Stimulated activated CD8-positive, alpha-beta memory T cell treated with anti-CD3 and anti-CD28 coated beads, Interleukin-7, amount 100 ng/mL, for 1 hour (primary cell): Measurements from ENCODE around the gene PRPF6.
"Not testable (repeated sequence)": the region's sequence is repeated elsewhere in the genome, so short reads cannot be mapped to it uniquely, and the experiment has no call there.

ENCODE experiments used
- DNase-seq, 2 donors: peaks; one replicate each; pipeline ENCODE4 v3.0.0-alpha.2; 2020; ENCODE audit warnings: low read depth in 2 of 2

The PRPF6 gene

DNA sequence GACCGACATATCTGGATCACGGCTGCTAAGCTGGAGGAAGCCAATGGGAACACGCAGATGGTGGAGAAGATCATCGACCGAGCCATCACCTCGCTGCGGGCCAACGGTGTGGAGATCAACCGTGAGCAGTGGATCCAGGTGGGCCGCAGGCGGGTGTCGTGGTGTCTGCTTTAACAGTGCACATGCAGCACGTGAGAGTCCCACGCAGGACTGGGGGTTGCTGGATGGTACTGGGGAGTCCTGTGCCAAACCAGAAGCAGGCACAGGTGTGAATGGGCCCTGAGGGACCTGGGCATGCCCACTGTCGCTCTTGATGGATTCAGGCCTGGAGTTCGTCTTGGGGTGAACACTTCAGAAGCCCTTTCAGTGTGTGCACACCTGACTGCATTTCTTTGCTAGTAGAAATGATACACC is 30.4 kb downstream of the PRPF6 start:
- DNase-seq: no peak

DNA sequence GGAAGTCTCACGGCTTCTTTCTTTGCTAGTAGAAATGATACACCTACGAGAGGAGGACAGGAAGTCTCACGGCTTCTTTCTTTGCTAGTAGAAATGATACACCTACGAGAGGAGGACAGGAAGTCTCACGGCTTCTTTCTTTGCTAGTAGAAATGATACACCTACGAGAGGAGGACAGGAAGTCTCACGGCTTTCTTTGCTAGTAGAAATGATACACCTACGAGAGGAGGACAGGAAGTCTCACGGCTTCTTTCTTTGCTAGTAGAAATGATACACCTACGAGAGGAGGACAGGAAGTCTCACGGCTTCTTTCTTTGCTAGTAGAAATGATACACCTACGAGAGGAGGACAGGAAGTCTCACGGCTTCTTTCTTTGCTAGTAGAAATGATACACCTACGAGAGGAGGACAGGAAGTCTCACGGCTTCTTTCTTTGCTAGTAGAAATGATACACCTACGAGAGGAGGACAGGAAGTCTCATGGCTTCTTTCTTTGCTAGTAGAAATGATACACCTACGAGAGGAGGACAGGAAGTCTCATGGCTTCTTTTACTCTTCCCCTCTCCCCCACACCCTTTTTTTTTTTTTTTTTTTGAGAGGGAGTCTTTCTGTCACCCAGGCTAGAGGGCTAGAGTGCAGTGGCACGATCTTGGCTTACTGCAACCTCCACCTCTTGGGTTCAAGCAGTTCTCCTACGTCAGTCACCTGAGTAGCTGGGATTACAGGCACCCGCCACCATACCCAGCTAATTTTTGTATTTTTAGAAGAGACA is 31.6 kb downstream of the PRPF6 start:
- DNase-seq: not testable (repeated sequence)

DNA sequence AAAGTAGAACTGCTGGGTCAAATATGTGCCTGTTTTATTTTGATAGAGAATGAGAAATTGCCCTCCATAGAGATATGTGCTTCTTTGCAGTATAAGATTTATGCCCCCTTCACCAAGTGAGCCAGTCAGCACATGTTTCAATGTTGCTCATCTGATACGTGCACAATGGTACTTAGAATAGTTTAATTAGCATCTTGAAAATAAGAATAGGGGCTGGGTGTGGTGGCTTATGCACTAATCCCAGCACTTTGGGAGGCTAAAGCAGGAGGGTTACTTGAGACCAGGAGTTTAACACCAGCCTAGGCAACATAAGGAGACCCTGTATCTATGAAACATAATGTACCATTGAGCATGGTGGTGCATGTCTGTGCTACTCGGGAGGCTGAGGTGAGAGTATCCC is 34.7 kb downstream of the PRPF6 start:
- no peak for DNase-seq

DNA sequence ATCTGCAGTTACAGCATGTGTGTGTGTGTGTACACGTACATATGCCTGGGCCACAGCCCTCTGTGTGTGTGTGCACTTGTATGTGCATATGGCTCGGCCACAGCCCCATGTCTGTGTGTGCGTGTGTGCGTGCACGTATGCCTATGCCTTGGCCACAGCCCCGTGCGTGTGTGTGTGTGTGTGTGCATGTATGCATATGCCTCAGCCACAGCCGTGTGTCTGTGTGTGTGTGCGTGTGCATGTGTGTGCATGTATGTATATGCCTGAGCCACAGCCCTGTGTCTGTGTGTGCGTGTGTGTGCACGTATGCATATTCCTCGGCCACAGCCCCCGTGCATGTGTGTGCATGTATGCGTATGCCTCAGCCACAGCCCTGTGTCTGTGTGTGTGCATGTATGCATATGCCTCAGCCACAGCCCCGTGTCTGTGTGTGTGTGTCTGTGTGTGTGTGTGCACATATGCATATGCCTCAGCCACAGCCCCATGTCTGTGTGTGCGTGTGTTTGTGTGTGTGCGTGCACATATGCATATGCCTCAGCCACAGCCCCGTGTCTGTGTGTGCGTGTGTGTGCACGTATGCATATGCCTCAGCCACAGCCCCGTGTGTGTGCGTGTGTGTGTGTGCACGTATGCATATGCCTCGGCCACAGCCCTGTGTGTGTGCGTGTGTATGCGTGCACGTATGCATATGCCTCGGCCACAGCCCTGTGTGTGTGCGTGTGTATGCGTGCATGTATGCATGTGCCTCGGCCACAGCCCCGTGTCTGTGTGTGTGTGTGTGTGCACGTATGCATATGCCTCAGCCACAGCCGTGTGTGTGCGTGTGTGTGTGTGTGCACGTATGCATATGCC is 40.4 kb downstream of the PRPF6 start:
- no peak for DNase-seq

DNA sequence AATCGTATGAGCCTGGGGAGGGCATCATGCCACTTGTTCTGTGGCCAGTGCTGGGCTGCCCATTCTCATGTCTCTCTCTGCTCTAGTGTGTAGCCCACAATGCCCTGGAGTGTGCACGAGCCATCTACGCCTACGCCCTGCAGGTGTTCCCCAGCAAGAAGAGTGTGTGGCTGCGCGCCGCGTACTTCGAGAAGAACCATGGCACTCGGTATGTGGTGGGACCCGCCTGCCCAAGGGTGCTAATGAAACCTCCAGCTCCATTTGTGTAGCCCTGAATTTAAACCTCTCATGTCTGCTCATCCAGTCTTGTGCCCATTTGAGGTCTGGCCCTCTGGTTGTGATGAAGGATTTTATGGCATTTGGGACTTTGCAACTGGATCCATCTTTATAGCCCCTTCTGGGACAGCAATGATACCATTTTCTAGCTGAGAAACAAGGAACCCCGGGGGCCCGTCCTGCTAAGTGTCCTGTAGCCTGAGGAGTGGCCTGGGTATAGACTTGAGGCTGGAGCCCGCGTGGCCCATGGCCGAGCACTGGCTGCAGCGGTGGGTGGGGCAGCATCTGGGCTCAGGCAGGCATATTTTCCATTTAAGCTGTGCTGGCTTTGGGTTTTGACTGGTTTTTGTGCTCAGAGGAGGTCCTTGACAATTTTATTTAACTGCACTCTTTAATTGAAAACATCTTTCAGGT is 41.9 kb downstream of the PRPF6 start:
- no peak for DNase-seq

DNA sequence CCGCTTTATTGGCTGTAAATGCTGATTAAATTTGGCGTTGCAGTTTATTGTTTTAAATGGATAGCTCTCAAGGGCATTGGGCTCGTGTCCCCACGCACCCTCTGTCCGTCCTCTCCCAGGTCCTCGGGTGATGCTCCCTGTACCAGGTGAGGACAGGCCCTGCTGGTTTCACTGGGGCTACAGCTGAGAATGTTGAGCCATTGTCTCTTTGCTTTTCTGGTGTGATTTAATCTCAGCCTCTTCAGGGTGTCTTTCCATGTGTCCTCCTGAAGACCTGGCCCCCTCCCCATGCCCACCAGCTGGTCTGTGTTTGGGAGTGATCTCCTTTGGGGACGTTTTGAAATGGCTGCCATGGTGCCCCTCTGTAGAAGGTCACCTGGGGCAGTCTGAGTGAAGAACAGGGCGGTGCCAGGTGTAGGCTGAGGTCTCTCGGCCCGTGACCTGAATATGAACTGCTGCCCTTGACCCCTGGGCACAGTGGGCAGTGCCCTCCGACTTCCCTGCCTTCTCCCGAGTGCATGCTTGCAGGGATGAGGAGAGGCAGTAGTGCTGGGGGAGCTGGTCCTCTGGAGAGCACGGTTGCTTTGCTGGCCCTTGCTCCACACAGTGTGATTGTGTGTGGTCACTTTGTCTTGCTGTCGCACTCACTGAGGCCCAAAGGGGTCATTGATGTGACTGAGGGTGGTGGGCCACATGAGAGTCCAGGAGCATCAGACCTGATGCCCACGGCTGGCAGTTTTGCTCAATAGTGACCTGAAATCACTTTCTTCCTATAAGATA is 42.6 kb downstream of the PRPF6 start:
- DNase-seq: no peak

DNA sequence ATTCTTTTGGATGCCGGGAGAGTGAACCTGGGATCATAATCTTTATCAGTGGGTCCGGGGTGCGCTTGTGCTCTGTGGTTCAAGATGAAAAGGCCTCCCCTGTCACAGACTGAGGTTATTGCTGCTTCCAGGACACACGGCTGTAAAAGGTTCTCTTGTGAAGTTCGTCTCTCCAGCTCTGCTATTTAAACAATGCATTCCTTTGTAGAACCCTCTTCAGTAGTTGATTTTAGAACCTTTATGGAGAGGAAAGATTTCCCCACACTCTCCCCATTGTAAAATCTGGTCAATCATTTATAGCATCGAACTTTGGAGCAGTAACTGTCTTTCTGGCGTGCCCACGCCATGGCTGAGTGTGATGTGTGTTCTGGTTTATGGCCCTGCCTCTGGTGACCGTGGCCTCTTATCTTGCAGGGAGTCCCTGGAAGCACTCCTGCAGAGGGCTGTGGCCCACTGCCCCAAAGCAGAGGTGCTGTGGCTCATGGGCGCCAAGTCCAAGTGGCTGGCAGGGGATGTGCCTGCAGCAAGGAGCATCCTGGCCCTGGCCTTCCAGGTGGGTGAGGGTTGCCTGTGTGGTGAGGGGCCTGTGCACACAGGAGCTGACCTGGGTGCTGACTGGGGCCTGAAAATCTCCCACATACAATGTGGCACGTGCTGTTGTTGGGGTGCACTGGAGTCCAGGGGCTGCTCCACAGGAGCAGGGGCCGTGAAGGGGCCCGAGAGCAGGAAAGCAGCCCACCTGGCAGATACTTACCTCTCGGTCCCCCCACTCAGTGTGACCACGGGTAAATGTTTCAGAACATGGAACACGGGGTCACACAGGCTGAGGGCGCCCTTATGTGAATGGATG is 43.4 kb downstream of the PRPF6 start:
- no peak for DNase-seq

DNA sequence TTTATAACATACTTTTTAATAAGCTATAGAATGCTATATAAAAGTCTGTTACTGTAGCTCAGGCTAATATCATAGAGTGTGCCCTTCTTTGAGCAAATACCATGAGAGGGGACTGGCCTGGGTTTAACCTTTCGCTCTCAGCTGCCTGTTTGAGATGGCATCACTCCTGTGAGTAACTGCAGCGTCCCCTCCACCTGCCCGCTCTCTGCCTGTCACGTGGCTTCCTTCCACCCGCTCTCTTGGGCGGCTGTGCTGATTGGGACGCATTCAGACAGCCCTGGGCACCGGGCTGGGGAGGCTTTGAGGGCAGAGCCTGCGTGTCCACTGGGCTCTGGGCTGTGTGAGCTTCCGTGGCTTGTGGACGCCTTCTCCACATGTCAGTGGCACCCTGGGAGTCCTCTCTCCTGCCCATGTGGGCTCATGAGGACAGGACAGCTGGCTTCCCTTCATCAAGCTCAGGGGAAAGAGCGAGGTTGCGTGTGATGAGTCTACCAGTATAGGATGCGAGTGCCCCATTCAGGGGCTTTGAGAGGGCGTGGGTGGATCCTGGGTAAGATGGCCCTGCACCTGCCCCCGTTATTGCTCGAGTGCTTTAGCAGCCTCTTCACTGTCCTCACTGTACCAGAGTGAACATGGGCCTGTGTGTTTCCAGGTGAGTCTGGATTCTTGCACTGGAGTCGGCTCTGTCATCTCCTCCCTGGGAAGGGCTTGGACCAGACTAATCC is 44.3 kb downstream of the PRPF6 start:
- no peak for DNase-seq

DNA sequence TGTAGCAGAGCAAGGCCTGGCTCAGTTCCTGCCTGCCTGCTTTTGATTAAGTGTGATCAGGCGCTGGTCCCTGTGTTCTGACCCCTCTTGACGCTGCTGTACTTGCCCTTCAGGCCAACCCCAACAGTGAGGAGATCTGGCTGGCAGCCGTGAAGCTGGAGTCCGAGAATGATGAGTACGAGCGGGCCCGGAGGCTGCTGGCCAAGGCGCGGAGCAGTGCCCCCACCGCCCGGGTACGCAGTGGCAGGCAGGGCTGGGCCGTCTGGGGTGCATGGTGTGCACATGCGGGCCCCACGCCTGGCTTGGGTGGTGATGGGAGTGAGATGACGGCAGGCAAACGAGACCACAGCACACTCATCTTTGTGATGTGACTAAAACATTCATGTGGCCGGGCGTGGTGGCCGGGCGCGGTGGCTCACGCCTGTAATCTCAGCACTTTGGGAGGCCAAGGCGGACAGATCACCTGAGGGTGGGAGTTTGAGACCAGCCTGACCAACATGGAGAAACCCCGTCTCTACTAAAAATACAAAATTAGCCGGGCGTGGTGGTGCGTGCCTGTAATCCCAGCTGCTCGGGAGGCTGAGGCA is 45.0 kb downstream of the PRPF6 start:
- DNase-seq: no peak

DNA sequence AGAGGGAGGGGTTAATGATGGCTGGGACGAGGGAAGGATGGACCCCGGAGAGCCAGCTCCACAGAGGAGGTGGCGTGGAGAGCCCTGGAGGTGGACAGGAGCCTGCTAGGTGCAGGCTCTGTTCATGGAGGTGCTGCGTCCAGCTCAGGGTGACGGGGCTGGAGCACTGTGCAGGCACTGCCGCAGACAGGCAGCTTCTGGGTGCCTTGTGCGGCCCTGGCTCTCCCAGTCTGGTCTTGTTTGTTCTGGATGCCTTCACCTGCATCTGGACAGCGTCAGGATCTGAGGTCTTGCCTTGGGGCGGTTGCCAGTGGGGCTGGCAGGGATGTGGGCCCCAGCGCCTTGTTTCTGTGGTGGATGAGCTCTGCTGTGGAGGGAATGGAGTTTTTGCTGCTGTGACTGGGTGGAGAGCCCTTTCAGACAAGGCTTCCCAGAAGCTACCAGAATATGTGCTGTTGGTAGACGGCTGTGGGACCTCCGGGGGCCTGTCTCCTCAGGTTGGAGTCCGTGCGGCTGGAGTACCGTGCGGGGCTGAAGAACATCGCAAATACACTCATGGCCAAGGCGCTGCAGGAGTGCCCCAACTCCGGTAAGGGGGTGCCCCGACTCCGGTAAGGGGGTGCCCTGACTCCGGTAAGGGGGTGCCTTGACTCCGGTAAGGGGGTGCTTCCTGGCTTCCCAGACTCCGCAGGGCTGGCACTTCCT is 47.2 kb downstream of the PRPF6 start:
- DNase-seq: no peak

DNA sequence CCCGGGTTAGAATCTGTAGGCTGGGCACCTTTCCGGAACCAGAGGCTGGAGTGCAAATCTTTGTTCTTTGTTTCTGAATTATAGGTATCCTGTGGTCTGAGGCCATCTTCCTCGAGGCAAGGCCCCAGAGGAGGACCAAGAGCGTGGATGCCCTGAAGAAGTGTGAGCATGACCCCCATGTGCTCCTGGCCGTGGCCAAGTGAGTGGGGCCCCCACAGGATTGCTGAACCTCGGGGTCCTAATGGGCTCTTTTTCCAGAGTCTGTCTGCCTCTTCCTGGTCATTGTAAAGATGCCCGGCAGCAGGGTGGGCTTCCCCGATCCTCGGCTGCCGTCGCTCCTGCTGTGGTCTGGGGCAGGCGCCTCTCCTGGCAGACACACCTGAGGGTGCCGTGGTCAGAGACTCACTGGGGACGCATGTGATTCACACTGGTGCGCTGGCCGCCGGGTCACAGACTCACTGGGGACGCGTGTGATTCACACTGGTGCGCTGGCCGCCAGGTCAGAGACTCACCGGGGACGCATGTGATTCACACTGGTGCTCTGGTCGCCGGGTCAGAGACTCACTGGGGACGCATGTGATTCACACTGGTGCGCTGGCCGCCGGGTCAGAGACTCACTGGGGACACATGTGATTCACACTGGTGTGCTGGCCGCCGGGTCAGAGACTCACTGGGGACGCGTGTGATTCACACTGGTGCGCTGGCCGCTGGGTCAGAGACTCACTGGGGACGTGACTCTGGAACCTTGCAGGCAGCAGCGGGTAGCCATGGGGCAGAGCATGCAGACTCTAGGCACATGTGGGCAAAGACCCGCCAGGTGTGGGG is 48.6 kb downstream of the PRPF6 start:
- DNase-seq: no peak

DNA sequence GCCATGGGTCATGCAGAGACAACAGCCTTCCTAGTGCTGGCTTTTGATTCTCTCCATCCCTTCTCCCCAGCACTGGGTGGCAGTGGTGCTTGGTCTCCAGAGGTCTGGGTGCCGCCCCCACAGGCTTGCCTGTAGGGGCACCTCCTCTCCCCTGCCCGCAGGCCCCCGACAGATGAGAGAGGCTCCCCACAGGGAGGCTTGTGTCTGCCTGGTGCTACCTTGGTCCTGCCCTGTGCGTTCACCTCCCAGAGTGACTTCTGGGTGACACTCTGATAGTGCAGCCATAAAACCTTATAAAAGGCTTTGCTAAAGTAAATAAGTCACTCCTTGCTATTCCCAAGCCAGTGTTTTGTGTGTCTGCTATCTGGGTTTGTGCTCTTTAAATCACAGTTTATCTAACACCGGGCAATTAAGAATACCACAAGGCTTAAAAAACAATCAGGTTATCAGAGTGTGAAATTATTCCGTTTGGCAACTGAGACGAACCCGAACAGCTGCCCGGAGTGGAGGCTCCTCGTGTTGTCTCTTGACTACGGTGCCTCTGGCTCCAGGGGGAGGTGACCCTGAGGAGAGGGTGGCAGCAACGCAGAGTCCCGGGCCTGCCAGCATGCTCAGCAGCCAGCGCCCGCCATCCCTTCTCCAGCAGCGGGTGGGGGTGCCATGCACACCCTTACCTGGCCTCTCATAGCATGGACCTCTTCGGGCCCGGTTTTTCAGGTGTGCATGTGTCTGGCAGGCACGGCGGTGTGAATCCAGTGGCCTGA is 49.6 kb downstream of the PRPF6 start:
- no peak for DNase-seq

DNA sequence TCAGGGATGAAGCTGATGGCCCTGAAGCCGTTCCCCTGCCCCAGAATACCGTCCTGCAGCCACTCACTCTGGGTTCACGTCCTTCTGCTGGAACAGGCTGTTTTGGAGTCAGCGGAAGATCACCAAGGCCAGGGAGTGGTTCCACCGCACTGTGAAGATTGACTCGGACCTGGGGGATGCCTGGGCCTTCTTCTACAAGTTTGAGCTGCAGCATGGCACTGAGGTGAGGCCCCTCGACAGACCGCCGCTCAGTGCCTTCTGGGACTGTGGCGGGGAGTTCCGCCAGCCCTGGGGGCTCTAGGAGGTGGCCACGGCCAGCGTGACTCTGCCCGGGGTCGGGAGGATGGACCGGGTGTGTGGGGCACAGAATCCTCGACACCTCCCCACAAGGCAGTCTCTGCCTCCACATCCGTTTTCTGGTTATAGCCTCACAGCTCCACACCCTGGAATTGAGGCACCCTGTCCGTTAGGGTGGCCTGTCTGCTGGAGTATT is 50.9 kb downstream of the PRPF6 start:
- no peak for DNase-seq

DNA sequence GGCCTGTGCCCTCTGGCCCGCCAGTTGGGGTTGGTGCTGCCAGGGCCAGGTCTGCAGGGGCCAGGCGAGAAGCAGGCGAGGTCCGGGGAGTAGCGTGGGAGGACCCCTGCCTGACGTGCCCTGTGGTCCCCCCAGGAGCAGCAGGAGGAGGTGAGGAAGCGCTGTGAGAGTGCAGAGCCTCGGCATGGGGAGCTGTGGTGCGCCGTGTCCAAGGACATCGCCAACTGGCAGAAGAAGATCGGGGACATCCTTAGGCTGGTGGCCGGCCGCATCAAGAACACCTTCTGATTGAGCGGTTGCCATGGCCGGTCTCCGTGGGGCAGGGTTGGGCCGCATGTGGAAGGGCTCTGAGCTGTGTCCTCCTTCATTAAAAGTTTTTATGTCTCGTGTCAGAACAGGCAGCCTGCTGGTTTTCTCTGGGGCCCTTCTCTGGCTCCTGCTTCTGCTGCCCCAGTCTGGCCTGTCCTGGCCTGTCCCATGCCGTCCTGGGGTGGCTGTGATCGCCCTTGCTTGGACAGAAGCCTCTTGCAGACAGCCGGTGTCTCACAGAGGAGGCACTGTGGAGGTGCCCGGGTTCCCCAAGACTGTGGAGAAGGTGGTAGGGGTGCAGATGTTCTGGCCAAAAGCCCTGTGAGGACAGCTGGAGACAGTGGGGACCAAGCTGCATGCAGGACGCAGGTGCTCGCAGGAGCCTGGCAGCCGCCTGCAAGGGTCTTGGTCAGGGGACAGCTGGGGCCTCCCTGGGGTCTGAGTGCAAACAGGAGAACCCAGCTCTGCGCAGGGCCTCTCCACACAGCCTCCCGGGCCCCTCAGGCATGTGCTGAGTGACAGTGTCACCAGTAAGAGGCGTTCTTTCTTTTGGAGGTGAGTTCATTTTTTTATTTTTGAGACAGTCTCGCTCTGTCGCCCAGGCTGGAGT is 52.0 kb downstream of the PRPF6 start:
- DNase-seq: no peak

DNA sequence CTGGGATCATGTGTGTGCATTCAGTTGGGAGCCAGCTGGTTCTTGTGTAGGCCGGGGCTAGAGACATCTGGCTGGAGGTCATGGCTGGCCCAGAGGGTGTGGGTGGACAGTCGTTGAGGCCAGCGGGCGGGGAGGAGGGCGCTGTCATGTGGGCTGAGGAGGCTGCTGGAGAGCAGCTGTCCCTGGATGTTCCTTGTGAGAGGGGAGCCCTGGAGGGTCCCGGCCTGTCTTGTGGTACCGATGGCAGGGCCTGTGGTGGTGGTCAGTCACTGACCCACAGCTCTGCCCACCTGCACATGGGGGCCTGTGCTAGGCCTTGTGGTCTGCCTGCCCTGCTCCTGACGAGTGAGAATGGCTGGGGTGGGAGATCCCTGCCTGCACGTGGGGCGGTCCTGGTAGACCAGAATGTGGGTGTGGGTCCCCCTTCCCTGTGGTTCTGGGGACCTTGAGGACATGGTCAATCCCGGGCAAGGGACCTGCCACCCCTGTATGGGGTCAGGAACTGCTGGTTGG is 53.1 kb downstream of the PRPF6 start:
- DNase-seq: no peak
